Panc1 (cell line): ENCODE results near the gene AKAP12. TPM values are rescaled to one million over a fixed set of nuclear protein-coding genes. Genes with fewer than 3 reads are reported as not detected.

Experiments
- ATAC-seq: fragments of 200-7000 bp; cut with Tn5 transposase; 2 replicates; pipeline ENCODE4 v1.9.1; 2020; ENCODE audit warnings: mild to moderate bottlenecking, moderate library complexity
- BruUV-seq: library from RNA; stranded (reverse); fragments of 400-500 nt; replicated peaks from 2 replicates; lab custom pipeline; 2021; lab: Mats Ljungman, UMichigan
- CTCF ChIA-PET: fragments of 300-600 bp; sonication (Branson Sonifier 250); formaldehyde crosslinking; loops from one replicate; lab custom pipeline; 2022; ENCODE audit warnings: antibody characterized with exemption; lab: Charles Lee
- POLR2A ChIA-PET: fragments of 300-600 bp; sonication (Branson Sonifier 250); formaldehyde crosslinking; loops from one replicate; lab custom pipeline; 2022; ENCODE audit warnings: antibody characterized with exemption; lab: Charles Lee
- DNase-seq: peaks from one replicate; pipeline ENCODE4 v3.0.0-alpha.2; 2010; ENCODE audit warnings: low read depth, low spot score
- H3K27ac ChIP-seq: 2 replicates; pipeline ENCODE4 v1.5.1; 2011; ENCODE audit warnings: mild to moderate bottlenecking, low read length, inconsistent platforms
- H3K27me3 ChIP-seq: fragments of 200-500 bp; sonication (Bioruptor generic); 2 replicates; pipeline ENCODE4 v1.6.0; 2014; ENCODE audit warnings: low read length, inconsistent platforms; ENCODE audit not compliant: control insufficient read depth, insufficient read depth
- H3K36me3 ChIP-seq: fragments of 200-500 bp; sonication (Bioruptor generic); 2 replicates; pipeline ENCODE4 v1.5.1; 2014; ENCODE audit warnings: inconsistent platforms, mild to moderate bottlenecking, low read length, moderate library complexity; ENCODE audit not compliant: control insufficient read depth, insufficient read depth
- H3K4me1 ChIP-seq: 2 replicates; pipeline ENCODE4 v1.5.1; 2011; ENCODE audit warnings: inconsistent platforms, mild to moderate bottlenecking, low read length, moderate library complexity; ENCODE audit not compliant: control insufficient read depth, insufficient read depth
- H3K4me3 ChIP-seq, 2 experiments: 2 replicates each; pipeline ENCODE4 v1.5.1; 2011 to 2012; ENCODE audit warnings: low read depth in 2 of 2, low read length in 2 of 2, mild to moderate bottlenecking in 2 of 2, inconsistent platforms in 1 of 2, moderate library complexity in 1 of 2
- H3K9me3 ChIP-seq: fragments of 200-500 bp; sonication (Bioruptor generic); 2 replicates; pipeline ENCODE4 v1.5.1; 2014; ENCODE audit warnings: low read depth, mild to moderate bottlenecking, inconsistent platforms, low read length, moderate library complexity; ENCODE audit not compliant: control insufficient read depth, insufficient read depth
- POLR2AphosphoS5 ChIP-seq: IDR thresholded peaks from 2 replicates; pipeline ENCODE4 v1.6.1; 2012; ENCODE audit warnings: mild to moderate bottlenecking, low read depth, low read length, moderate library complexity
- SIN3A ChIP-seq: IDR thresholded peaks from 2 replicates; pipeline ENCODE4 v1.6.1; 2012; ENCODE audit warnings: low read depth, mild to moderate bottlenecking, low read length, moderate library complexity, borderline replicate concordance; ENCODE audit not compliant: insufficient read depth
- TCF7L2 ChIP-seq: IDR thresholded peaks from 2 replicates; pipeline ENCODE4 v1.6.1; 2011; ENCODE audit warnings: mild to moderate bottlenecking, low read depth, low read length, inconsistent platforms
- in situ Hi-C: cut with HindIII; loops from 2 replicates; pipeline ENCODE4 v1.10.0; 2016; ENCODE audit warnings: low sequenced_read_pairs, low pct_unique_long_range_greater_than_20kb
- intact Hi-C: fragments of 100-400 bp; cut with micrococcal nuclease; formaldehyde crosslinking; loops from one replicate; pipeline ENCODE4 v1.10.0; 2022; ENCODE audit not compliant: unreplicated experiment
- total RNA-seq: library from RNA; stranded (reverse); gene quantifications from one replicate; pipeline ENCODE4 v1.2.1, GENCODE V29; 2021; ENCODE audit not compliant: unreplicated experiment
- TF ChIP-seq, protein P1 (sequence below): fragments of 450-650 bp; IDR thresholded peaks from 2 replicates; pipeline ENCODE4 v1.5.1; 2017; ENCODE audit warnings: mild to moderate bottlenecking
- TF ChIP-seq, protein P2 (sequence below), 2 experiments: IDR thresholded peaks; 2 replicates each; pipeline ENCODE4 v1.6.1; 2011 to 2012; ENCODE audit warnings: low read depth in 2 of 2, control low read depth in 1 of 2, low read length in 1 of 2, mild to moderate bottlenecking in 1 of 2, moderate library complexity in 1 of 2; ENCODE audit not compliant: insufficient read depth in 1 of 2

The AKAP12 gene
- total RNA-seq, 1 experiment from 2014 or later: 267 TPM

DNA sequence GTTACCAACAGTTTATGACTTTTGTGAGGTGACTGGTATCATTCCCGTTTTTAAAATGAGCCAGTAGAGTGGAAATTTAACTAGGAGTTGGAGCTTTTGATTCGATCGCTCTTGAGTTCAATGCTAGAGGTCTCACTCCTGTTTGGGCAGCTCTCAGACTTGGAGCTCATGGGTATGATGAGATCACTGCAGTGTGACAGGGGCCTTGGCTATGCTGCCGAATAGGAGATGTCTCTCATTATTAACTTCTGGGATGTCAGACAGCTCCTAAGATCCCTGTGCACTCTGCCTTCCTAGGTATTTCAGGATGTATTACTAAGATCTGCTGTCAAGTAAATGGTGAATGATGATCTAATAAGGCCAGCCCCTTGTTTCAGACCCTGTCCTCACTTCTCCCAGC, 20.4 kb downstream of the AKAP12 start:
- Histone ChIP-seq H3K36me3 (no peaks in the 10 kb centered on the region), H3K4me3 (no peak overlapping the region), H3K27ac (no peak overlapping the region), H3K4me1 (no peaks in the 10 kb centered on the region), H3K9me3 (no peaks in the 10 kb centered on the region), H3K27me3 (no peaks in the 10 kb centered on the region)
- in situ Hi-C loops: no loop called here
- DNase-seq (no peak), ATAC-seq (no peak)
- ChIA-PET CTCF (interaction anchor here (0.6 kb wide), 1 partner anchor 245 kb away, joined by 3 read pairs; no protein-coding TSS in a partner anchor), POLR2A (no interaction called here)
- intact Hi-C loops: no loop called here
- BruUV-seq: no TSS peak
- TF ChIP-seq, protein P1, sequence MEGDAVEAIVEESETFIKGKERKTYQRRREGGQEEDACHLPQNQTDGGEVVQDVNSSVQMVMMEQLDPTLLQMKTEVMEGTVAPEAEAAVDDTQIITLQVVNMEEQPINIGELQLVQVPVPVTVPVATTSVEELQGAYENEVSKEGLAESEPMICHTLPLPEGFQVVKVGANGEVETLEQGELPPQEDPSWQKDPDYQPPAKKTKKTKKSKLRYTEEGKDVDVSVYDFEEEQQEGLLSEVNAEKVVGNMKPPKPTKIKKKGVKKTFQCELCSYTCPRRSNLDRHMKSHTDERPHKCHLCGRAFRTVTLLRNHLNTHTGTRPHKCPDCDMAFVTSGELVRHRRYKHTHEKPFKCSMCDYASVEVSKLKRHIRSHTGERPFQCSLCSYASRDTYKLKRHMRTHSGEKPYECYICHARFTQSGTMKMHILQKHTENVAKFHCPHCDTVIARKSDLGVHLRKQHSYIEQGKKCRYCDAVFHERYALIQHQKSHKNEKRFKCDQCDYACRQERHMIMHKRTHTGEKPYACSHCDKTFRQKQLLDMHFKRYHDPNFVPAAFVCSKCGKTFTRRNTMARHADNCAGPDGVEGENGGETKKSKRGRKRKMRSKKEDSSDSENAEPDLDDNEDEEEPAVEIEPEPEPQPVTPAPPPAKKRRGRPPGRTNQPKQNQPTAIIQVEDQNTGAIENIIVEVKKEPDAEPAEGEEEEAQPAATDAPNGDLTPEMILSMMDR: no peak
- TF ChIP-seq POLR2AphosphoS5 (no peak), TCF7L2 (no peak), SIN3A (no peak)
- TF ChIP-seq, protein P2, sequence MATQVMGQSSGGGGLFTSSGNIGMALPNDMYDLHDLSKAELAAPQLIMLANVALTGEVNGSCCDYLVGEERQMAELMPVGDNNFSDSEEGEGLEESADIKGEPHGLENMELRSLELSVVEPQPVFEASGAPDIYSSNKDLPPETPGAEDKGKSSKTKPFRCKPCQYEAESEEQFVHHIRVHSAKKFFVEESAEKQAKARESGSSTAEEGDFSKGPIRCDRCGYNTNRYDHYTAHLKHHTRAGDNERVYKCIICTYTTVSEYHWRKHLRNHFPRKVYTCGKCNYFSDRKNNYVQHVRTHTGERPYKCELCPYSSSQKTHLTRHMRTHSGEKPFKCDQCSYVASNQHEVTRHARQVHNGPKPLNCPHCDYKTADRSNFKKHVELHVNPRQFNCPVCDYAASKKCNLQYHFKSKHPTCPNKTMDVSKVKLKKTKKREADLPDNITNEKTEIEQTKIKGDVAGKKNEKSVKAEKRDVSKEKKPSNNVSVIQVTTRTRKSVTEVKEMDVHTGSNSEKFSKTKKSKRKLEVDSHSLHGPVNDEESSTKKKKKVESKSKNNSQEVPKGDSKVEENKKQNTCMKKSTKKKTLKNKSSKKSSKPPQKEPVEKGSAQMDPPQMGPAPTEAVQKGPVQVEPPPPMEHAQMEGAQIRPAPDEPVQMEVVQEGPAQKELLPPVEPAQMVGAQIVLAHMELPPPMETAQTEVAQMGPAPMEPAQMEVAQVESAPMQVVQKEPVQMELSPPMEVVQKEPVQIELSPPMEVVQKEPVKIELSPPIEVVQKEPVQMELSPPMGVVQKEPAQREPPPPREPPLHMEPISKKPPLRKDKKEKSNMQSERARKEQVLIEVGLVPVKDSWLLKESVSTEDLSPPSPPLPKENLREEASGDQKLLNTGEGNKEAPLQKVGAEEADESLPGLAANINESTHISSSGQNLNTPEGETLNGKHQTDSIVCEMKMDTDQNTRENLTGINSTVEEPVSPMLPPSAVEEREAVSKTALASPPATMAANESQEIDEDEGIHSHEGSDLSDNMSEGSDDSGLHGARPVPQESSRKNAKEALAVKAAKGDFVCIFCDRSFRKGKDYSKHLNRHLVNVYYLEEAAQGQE (IDR thresholded peaks at IDR 0.05; ENCODE audit: insufficient read depth in 1 of 2, low read depth in 2 of 2, low read length in 1 of 2): no peak

DNA sequence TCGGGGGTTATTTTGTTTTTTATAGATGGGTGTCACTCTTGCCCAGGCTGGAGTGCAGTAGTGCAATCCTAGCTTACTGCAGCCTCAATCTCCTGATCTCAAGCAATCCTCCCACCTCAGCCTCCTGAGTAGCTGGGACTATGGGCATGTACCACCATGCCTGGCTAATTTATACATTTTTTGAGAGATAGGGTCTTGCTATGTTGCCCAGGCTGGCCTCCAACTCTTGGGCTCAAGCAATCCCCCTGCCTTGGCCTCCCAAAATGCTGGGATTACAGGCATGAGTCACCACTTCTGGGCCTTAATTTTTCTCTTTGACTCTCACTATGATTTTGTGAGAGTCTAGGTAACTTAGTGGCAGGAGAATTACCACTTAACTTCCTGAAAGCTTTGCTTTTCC, 23.3 kb downstream of the AKAP12 start:
- no peak overlapping the region for H3K27ac ChIP-seq
- H3K9me3 ChIP-seq: no peaks in the 10 kb centered on the region
- no peaks in the 10 kb centered on the region for H3K36me3 ChIP-seq
- in situ Hi-C loops: no loop called here
- POLR2A ChIA-PET: no interaction called here
- DNase-seq (no peak), ATAC-seq (no peak)
- intact Hi-C loops: no loop called here
- no peaks in the 10 kb centered on the region for H3K27me3 ChIP-seq
- H3K4me3 ChIP-seq: no peak overlapping the region
- no TSS peak for BruUV-seq
- CTCF ChIA-PET: no interaction called here
- TF ChIP-seq TCF7L2 (no peak), POLR2AphosphoS5 (no peak), SIN3A (no peak)
- TF ChIP-seq, protein P1: no peak
- H3K4me1 ChIP-seq: no peaks in the 10 kb centered on the region
